GM19025 (cell line): Measurements from ENCODE around the gene HMGB4.
A peak's percentile ranks its signal among the peaks of the same experiment; 100 is the strongest.

Source experiments
- ATAC-seq: cut with Tn5 transposase; IDR thresholded peaks from one replicate; pipeline ENCODE4 v1.9.1; 2021; ENCODE audit warnings: mild to moderate bottlenecking, low read depth, moderate library complexity; ENCODE audit not compliant: unreplicated experiment

HMGB4 gene

GRCh38 chr1:33895976-33896375, 32.1 kb downstream of the HMGB4 start:
- no peak for ATAC-seq

- no peak for ATAC-seq
Measured at GRCh38 chr1:33897092-33897725, 33.3 kb downstream of the HMGB4 start.

- ATAC-seq: no peak
Measured at GRCh38 chr1:33898406-33898805, 34.5 kb downstream of the HMGB4 start.

- ATAC-seq: no peak
Measured at GRCh38 chr1:33898881-33899280, 35.0 kb downstream of the HMGB4 start.

GRCh38 chr1:33899746-33900145, 35.9 kb downstream of the HMGB4 start:
- ATAC-seq: no peak

GRCh38 chr1:33902486-33903209, 38.8 kb downstream of the HMGB4 start:
- ATAC-seq: peak; percentile 85

- peak; percentile 53 for ATAC-seq
Measured at GRCh38 chr1:33903210-33903589, 39.3 kb downstream of the HMGB4 start.

- ATAC-seq: no peak
Measured at GRCh38 chr1:33905241-33905640, 41.4 kb downstream of the HMGB4 start.

GRCh38 chr1:33906156-33906555, 42.3 kb downstream of the HMGB4 start:
- ATAC-seq: no peak

- ATAC-seq: no peak
Measured at GRCh38 chr1:33908324-33908956, 44.6 kb downstream of the HMGB4 start.
